Activated CD4-positive, CD25-positive, alpha-beta regulatory T cell treated with anti-CD3 and anti-CD28 coated beads, Interleukin-2, amount 50 U/mL, for 16 hours (primary cell): Measurements from ENCODE around the gene CACNA1C.

Source experiments
- DNase-seq: peaks from one replicate; pipeline ENCODE4 v3.0.0-alpha.2; 2020; ENCODE audit warnings: low read depth, low spot score

Gene CACNA1C

GRCh38 chr12:2317772-2318171, 265.0 kb downstream of the CACNA1C start:
- no peak for DNase-seq

GRCh38 chr12:2318286-2318685, 265.5 kb downstream of the CACNA1C start:
- DNase-seq = no peak

- DNase-seq = no peak
Observed at GRCh38 chr12:2319136-2319535, 266.3 kb downstream of the CACNA1C start.

- DNase-seq = no peak
Observed at GRCh38 chr12:2319737-2320506, 267.1 kb downstream of the CACNA1C start.

GRCh38 chr12:2320841-2321240, 268.1 kb downstream of the CACNA1C start:
- no peak for DNase-seq

- no peak for DNase-seq
Observed at GRCh38 chr12:2322554-2323120, 269.9 kb downstream of the CACNA1C start.

GRCh38 chr12:2323532-2324255, 270.9 kb downstream of the CACNA1C start:
- DNase-seq = no peak

- DNase-seq = no peak
Observed at GRCh38 chr12:2324387-2324786, 271.6 kb downstream of the CACNA1C start.

- DNase-seq = no peak
Observed at GRCh38 chr12:2325519-2325918, 272.7 kb downstream of the CACNA1C start.

- no peak for DNase-seq
Observed at GRCh38 chr12:2326470-2326869, 273.7 kb downstream of the CACNA1C start.

- DNase-seq = no peak
Observed at GRCh38 chr12:2328661-2329060, 275.9 kb downstream of the CACNA1C start.

- DNase-seq = no peak
Observed at GRCh38 chr12:2329661-2330210, 276.9 kb downstream of the CACNA1C start.

GRCh38 chr12:2332236-2332635, 279.4 kb downstream of the CACNA1C start:
- DNase-seq = no peak

GRCh38 chr12:2332947-2333346, 280.2 kb downstream of the CACNA1C start:
- DNase-seq = no peak

GRCh38 chr12:2333491-2334195, 280.9 kb downstream of the CACNA1C start:
- DNase-seq = no peak

GRCh38 chr12:2334271-2334670, 281.5 kb downstream of the CACNA1C start:
- no peak for DNase-seq

GRCh38 chr12:2334689-2335088, 281.9 kb downstream of the CACNA1C start:
- no peak for DNase-seq

GRCh38 chr12:2335109-2335508, 282.3 kb downstream of the CACNA1C start:
- no peak for DNase-seq

- DNase-seq = no peak
Observed at GRCh38 chr12:2335513-2335912, 282.7 kb downstream of the CACNA1C start.

- DNase-seq = no peak
Observed at GRCh38 chr12:2335916-2336315, 283.1 kb downstream of the CACNA1C start.

- DNase-seq = no peak
Observed at GRCh38 chr12:2336409-2336829, 283.6 kb downstream of the CACNA1C start.
